GM23338 (cell line): ENCODE data around the gene GLI3. TPM values are rescaled to one million over a fixed set of nuclear protein-coding genes. Genes with fewer than 3 reads are reported as not detected.

Experiments
- ATAC-seq: fragments of 200-7000 bp; cut with Tn5 transposase; 3 replicates; pipeline ENCODE4 v1.9.1; 2020
- DNase-seq: peaks from one replicate; pipeline ENCODE4 v3.0.0-alpha.2; 2015; ENCODE audit warnings: low spot score
- H2AFZ ChIP-seq: fragments of 200-600 bp; sonication (generic); 2 replicates; pipeline ENCODE4 v1.8.0; 2016; ENCODE audit warnings: antibody characterized with exemption, mild to moderate bottlenecking, moderate library complexity
- H3F3A ChIP-seq: fragments of 200-600 bp; sonication (generic); replicated peaks from 2 replicates; pipeline ENCODE4 v1.8.0; 2017; ENCODE audit warnings: antibody characterized with exemption, mixed run types, low read depth
- H3K27ac ChIP-seq: fragments of 200-600 bp; sonication (generic); 2 replicates; pipeline ENCODE4 v1.6.1; 2016; ENCODE audit warnings: low read depth
- H3K27me3 ChIP-seq: fragments of 200-600 bp; sonication (generic); 2 replicates; pipeline ENCODE4 v1.8.0; 2016; ENCODE audit warnings: mild to moderate bottlenecking, mixed run types, moderate library complexity; ENCODE audit not compliant: insufficient read depth
- H3K36me3 ChIP-seq: fragments of 200-600 bp; sonication (generic); 2 replicates; pipeline ENCODE4 v1.8.0; 2016; ENCODE audit warnings: mild to moderate bottlenecking; ENCODE audit not compliant: insufficient read depth
- H3K4me1 ChIP-seq: fragments of 200-600 bp; sonication (generic); 2 replicates; pipeline ENCODE4 v1.8.0; 2016; ENCODE audit warnings: mild to moderate bottlenecking, moderate library complexity; ENCODE audit not compliant: insufficient read depth
- H3K4me2 ChIP-seq: fragments of 200-600 bp; sonication (generic); 2 replicates; pipeline ENCODE4 v1.7.1; 2017; ENCODE audit warnings: mixed run types
- H3K4me3 ChIP-seq: fragments of 200-600 bp; sonication (generic); 2 replicates; pipeline ENCODE4 v1.6.1; 2016; ENCODE audit warnings: mixed run types
- H3K79me2 ChIP-seq: fragments of 200-600 bp; sonication (generic); replicated peaks from 2 replicates; pipeline ENCODE4 v1.8.0; 2017; ENCODE audit warnings: mild to moderate bottlenecking; ENCODE audit not compliant: insufficient read depth
- H3K9me2 ChIP-seq: fragments of 200-600 bp; sonication (generic); 2 replicates; pipeline ENCODE4 v1.8.0; 2017; ENCODE audit not compliant: insufficient read depth
- H4K20me1 ChIP-seq: fragments of 200-600 bp; sonication (generic); replicated peaks from 2 replicates; pipeline ENCODE4 v1.8.0; 2017; ENCODE audit warnings: mild to moderate bottlenecking; ENCODE audit not compliant: insufficient read depth
- H3K27ac Mint-ChIP-seq: 2 replicates; pipeline ENCODE4 v1.8.0; 2020; ENCODE audit warnings: inconsistent platforms, mild to moderate bottlenecking, moderate library complexity, mixed read lengths
- H3K27me3 Mint-ChIP-seq: 3 replicates; pipeline ENCODE4 v1.8.0; 2022; ENCODE audit warnings: low read depth, mild to moderate bottlenecking, moderate library complexity, mixed read lengths, inconsistent platforms; ENCODE audit not compliant: insufficient read depth, poor library complexity
- H3K36me3 Mint-ChIP-seq: 3 replicates; pipeline ENCODE4 v1.8.0; 2021; ENCODE audit warnings: low read depth, mild to moderate bottlenecking, inconsistent platforms, moderate library complexity, mixed read lengths
- H3K4me1 Mint-ChIP-seq: 3 replicates; pipeline ENCODE4 v1.8.0; 2020; ENCODE audit warnings: mild to moderate bottlenecking, inconsistent platforms, mixed read lengths
- H3K4me3 Mint-ChIP-seq: 3 replicates; pipeline ENCODE4 v1.8.0; 2021; ENCODE audit warnings: moderate library complexity, mild to moderate bottlenecking, inconsistent platforms, mixed read lengths
- H3K9me3 Mint-ChIP-seq: 3 replicates; pipeline ENCODE4 v1.8.0; 2020; ENCODE audit warnings: moderate library complexity, mild to moderate bottlenecking, inconsistent platforms, mixed read lengths
- CREB1 ChIP-seq: fragments of 250-450 bp; sonication (Bioruptor Pico); IDR thresholded peaks from 2 replicates; pipeline ENCODE4 v1.5.0; 2020; ENCODE audit warnings: low read depth, mild to moderate bottlenecking, moderate library complexity
- CTCF ChIP-seq, 2 experiments: fragments of 200-600 bp in 1 of 2; sonication (generic) in 1 of 2; conservative IDR thresholded peaks; 2 replicates each; pipeline versions ENCODE4 v1.5.1 to v1.6.1; 2016 to 2017; ENCODE audit warnings: antibody characterized with exemption in 2 of 2, low read depth in 2 of 2, mild to moderate bottlenecking in 2 of 2, moderate library complexity in 1 of 2
- EZH2 ChIP-seq: fragments of 200-600 bp; sonication (generic); IDR thresholded peaks from one replicate; pipeline ENCODE4 v1.8.0; 2017; ENCODE audit warnings: antibody characterized with exemption, mild to moderate bottlenecking, low read depth; ENCODE audit not compliant: unreplicated experiment
- JUNB ChIP-seq: IDR thresholded peaks from one replicate; pipeline ENCODE4 v1.6.1; 2016; ENCODE audit warnings: antibody characterized with exemption; ENCODE audit not compliant: unreplicated experiment
- NANOG ChIP-seq: IDR thresholded peaks from 2 replicates; pipeline ENCODE4 v1.6.1; 2016; ENCODE audit warnings: antibody characterized with exemption, borderline replicate concordance
- REST ChIP-seq: IDR thresholded peaks from one replicate; pipeline ENCODE4 v1.6.1; 2018; ENCODE audit warnings: antibody characterized with exemption; ENCODE audit not compliant: unreplicated experiment
- ZNF114 ChIP-seq: fragments of 250-450 bp; sonication (Bioruptor Pico); IDR thresholded peaks from 2 replicates; pipeline ENCODE4 v1.5.0; 2020; ENCODE audit warnings: mild to moderate bottlenecking, moderate library complexity
- ZNF331 ChIP-seq: fragments of 250-450 bp; sonication (Bioruptor Pico); IDR thresholded peaks from 2 replicates; pipeline ENCODE4 v1.5.0; 2020; ENCODE audit warnings: low read depth, mild to moderate bottlenecking, moderate library complexity
- polyA plus RNA-seq: library from polyadenylated mRNA; unstranded; fragments of >200 nt; fragmentation: Nextera tagmentation; extraction: Ambion mirVana; gene quantifications from 2 replicates; pipeline ENCODE4 v1.2.1, GENCODE V29; 2016
- total RNA-seq: library from RNA; depleted of rRNA; stranded (reverse); fragments of >200 nt; shearing (Covaris generic); gene quantifications from 2 replicates; pipeline ENCODE4 v1.2.3, GENCODE V29; 2014

GLI3 gene
- total and polyA plus RNA-seq, 2 experiments from 2014 or later, result 16.1 to 17.9 TPM

GRCh38 chr7:42126475-42127231, 110.4 kb downstream of the GLI3 start (continued):
- TF ChIP-seq CTCF (conservative IDR thresholded peaks at IDR 0.05; ENCODE audit: low read depth in 2 of 2) (no peak), NANOG (no peak)

- Histone ChIP-seq H2AFZ (no peak overlapping the region), H4K20me1 (no peaks in the 10 kb centered on the region), H3K4me2 (no peak overlapping the region), H3K9me2 (no peaks in the 10 kb centered on the region), H3K27ac (no peak overlapping the region), H3K27me3 (no peaks in the 10 kb centered on the region), H3K4me3 (no peak overlapping the region), H3K36me3 (no peaks in the 10 kb centered on the region), H3K79me2 (peaks cover 4% of the 10 kb centered on the region; the same call in 1 of the 2 replicates), H3K4me1 (no peaks in the 10 kb centered on the region; the same call in 1 of the 2 replicates), H3F3A (no peaks in the 10 kb centered on the region)
- TF ChIP-seq CREB1 (CRISPR knock-in tag) (no peak), JUNB (no peak), ZNF114 (no peak), ZNF331 (no peak), REST (no peak), EZH2 (no peak), NANOG (no peak)
- Mint-ChIP-seq H3K27ac (no peak overlapping the region), H3K27me3 (no peaks in the 10 kb centered on the region), H3K4me3 (no peak overlapping the region), H3K4me1 (peaks cover 16% of the 10 kb centered on the region), H3K36me3 (peaks cover 4% of the 10 kb centered on the region; the same call in 1 of the 3 replicates), H3K9me3 (no peaks in the 10 kb centered on the region)
- DNase-seq, result no peak
- no peak for ATAC-seq
Observed at GRCh38 chr7:42125321-42125720, 111.7 kb downstream of the GLI3 start.
